T-helper 2 cell (primary cell): ENCODE measurements around the gene KRTAP12-1.
"Not testable (repeated sequence)": the region's sequence is repeated elsewhere in the genome, so short reads cannot be mapped to it uniquely, and the experiment has no call there.

Source experiments
- DNase-seq, 5 experiments: peaks; one replicate each; pipeline versions ENCODE4 v3.0.0 to v3.0.0-alpha.2; 2012 to 2022

Gene KRTAP12-1

DNA sequence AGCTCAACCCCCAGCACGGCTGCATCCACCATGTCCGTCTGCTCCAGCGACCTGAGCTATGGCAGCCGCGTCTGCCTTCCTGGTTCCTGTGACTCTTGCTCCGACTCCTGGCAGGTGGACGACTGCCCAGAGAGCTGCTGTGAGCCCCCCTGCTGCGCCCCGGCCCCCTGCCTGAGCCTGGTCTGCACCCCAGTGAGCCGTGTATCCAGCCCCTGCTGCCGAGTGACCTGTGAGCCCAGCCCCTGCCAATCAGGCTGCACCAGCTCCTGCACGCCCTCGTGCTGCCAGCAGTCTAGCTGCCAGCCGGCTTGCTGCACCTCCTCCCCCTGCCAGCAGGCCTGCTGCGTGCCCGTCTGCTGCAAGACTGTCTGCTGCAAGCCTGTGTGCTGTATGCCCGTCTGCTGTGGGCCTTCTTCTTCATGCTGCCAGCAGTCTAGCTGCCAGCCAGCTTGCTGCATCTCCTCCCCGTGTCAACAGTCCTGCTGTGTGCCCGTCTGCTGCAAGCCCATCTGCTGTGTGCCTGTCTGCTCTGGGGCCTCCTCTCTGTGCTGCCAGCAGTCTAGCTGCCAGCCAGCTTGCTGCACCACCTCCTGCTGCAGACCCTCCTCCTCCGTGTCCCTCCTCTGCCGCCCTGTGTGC is 15.3 kb upstream of the KRTAP12-1 start, which contains the start of gene KRTAP10-12:
KRTAP10-12 (plus strand) TSS at position 1 of the 639 bp plus-strand sequence; CDS start at position 31, 30 bp downstream.
- DNase-seq, result not testable (repeated sequence)

GRCh38 chr21:44696572-44696971 is 14.6 kb upstream of the KRTAP12-1 start:
- DNase-seq, result no peak

DNA sequence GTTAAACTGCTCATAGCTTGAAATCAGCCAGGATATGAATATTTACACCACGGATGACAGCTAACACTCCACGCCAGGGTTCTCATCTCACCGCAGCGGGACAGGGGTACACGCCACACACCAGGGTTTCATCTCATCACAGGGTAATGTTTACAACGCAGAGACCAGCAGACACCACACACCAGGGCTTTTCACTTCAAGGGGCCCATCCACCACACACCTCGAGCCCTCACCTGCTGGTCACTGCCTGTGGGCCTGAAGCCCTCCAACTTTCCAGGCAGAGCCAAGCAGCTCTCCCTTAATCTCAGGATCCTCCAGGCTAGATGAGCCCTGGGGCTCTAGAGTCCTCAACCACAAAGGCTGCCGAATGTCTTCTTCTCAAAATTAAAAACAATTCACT is 13.7 kb upstream of the KRTAP12-1 start:
- DNase-seq, result no peak

DNA sequence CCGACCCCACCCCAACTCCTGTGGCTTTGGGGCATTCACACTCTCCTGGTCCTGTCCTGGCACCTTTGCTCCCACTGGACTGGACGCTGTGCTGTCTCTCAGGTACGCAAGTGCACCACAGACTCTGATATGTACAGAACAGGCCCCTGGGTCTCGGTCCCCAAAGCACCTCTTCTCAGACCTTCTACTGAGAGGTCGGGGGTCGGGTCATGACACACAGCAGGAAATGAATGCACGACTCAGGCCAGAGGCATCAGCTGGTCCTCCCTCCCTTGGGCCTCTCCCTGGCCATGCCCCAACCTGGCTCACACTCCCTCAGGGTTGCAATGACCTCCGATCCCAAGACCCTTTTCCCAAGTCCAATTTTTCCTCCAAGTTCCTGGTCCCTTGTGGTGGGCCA is 13.2 kb upstream of the KRTAP12-1 start:
- no peak for DNase-seq

DNA sequence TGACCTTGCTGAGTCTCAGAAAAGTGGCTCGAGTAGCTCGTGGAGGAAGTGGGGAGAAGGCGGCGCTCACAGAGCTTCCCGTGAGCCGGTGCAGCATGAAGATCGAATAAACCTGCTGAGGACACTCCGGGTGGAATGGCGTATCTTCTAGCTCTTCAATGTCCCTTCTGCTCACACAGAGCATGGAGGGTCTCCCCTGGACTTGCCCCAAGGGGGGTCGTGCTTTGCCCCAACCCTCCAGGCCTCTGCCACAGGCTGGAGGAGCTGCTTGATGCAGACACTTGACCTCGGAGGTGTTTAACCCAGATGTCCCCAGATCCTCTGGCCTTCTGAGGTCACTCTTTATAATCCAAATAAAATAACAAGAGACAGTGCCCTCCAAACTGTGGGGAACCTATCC is 12.8 kb upstream of the KRTAP12-1 start:
- no peak for DNase-seq

DNA sequence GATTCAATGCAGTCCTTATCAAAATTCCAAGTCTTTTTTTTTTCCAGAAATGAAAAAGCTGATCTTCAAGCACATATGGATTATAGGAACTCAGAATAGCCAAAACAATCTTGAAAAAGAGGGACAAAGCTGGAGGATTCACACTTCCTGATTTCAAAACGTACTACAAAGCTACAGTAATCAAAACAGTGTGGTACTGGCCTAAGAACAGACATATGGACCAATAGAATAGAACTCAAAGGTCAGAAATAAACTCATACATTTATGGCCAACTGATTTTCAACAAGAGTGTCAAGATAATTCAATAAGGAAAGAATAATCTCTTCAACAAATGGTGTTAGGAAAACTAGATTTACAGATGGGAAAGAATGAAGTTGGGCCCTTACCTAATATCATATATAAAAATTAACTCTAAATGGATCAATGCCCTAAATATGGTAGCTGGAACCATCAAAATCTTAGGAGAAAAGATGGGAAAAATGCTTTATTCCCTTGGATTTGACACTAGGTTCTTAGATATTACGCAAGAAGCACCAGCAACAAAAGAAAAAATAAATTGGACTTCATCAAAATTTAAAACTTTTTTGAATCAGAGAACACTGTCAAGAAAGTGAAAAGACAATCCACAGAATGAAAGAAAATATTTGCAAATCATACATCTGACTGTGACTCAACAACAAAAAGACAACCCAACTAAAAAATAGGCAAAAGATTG is 11.0 kb upstream of the KRTAP12-1 start:
- DNase-seq, result no peak

DNA sequence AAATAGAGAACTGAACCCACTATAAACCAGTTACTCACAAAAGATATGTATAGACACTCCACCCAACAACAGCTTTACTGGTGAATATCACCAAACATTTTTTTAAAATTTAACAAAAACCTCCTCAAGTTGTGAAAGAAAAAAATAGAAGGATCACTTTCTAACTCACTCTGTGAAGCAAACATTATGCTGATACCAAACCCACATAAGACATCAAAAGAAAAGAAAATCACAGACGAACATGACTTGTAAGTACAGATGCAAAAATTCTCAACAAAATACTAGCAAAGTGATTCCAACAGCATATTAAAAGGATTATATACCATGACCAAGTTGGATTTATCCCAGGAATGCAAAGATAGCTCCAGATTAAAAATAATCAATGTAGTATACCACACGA is 9.7 kb upstream of the KRTAP12-1 start:
- DNase-seq, result no peak

DNA sequence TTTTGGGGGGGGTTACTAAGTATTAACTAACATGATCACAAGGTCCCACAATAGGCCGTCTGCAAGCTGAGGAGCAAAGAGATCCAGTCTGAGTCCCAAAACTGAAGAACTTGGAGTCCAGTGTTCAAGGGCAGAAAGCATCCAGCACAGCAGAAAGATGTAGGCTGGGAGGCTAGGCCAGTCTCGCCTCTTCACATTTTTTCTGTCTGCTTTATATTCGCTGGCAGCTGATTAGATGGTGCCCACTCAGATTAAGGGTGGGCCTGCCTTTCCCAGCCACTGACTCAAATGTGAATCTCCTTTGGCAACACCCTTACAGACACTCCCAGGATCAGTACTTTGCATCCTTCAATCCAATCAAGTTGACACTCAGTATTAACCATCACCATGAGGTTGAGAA is 7.8 kb upstream of the KRTAP12-1 start:
- DNase-seq, result not testable (repeated sequence)

- DNase-seq, result no peak
These were observed 5.7 kb upstream of the KRTAP12-1 start for GRCh38 chr21:44687671-44688070.

DNA sequence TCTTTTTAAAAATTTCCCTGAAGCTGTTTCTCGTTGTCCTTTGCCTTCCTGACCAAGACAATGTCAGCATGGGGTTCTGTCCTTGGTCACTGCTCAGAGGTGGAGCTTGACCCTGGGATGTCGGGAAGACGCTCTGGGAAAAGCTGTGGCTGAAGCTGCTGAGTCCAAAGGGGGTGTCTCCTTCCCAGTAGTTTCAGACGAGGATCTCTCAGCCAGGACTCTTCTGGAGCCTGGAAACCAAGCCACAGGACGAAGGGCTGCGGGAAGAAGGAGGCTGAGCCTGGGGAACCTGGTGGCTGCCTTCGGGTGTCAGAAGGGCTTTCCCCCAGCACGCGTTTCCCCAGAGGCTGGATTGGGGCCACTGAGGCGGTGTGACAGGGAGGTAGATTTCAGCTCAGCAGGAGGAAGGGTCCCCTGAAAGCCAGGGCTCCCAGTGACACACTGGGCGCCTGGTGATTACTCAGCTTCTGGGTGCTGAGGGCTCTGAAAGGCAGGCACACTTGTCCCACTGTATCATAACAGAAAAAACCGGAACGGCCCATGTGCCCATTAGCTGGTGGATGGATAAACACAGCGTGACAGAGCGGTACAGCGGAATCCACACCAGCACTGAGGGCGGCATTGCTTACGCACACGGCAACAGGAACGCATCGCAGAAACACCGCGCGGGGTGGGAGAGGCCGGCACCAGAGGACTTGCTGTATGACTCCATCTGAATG is 5.0 kb upstream of the KRTAP12-1 start:
- DNase-seq, result no peak

GRCh38 chr21:44686000-44686781 is 4.2 kb upstream of the KRTAP12-1 start:
- DNase-seq, result no peak

- DNase-seq, result not testable (repeated sequence)
These were observed 3.1 kb upstream of the KRTAP12-1 start for GRCh38 chr21:44685050-44685449.

GRCh38 chr21:44684483-44684882 is 2.5 kb upstream of the KRTAP12-1 start:
- no peak for DNase-seq

GRCh38 chr21:44684077-44684476 is 2.1 kb upstream of the KRTAP12-1 start:
- no peak for DNase-seq

DNA sequence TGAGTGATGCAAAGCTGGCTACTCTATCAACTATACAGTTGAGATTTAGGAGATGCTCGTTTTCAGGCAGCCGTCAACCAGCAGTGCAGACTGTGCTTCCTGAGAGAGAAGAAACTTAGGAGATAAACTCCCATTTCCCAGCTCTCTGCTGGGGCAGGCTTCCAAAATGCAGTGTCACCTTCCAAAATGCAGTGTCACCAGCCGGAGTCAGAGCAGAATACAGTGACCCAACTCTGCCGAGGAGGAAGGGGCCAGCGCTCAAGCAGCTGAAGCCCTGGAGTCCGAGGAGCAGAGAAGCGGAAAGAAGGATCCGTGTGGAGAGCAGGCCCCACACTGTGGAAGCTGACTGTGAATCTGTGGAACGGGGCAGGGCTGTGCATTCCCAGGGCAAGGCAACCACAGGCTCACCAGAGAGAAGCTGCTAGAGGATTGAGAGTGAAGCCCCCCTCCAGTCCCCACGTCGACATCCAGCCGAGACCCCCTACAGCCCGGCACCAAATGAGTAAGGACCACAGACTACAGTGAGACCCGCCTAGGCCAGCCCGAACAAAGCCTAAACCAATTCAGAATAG is 703 bp upstream of the KRTAP12-1 start:
- no peak for DNase-seq

GRCh38 chr21:44681152-44681551 is 811 bp downstream of the KRTAP12-1 start:
- no peak for DNase-seq

- no peak for DNase-seq
These were observed 4.1 kb downstream of the KRTAP12-1 start for GRCh38 chr21:44677881-44678280.

DNA sequence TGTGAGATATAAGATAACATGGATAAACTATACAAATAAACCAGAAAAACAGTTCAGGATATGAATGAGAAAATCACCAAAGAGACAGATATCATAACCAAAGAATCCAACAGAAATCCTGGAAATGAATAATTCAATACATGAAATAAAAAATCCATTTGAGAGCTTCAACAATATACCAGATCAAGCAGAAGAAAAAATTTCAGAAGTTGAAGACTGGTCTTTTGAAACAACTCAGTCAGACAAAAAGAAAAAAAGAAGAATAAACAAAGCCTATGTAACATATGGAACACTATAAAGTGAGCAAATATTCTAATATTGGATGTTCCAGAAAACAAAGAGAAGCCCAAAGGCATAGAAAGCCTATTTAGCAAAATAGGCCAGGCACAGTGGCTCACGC is 10.1 kb downstream of the KRTAP12-1 start:
- no peak for DNase-seq

- no peak for DNase-seq
These were observed 11.1 kb downstream of the KRTAP12-1 start for GRCh38 chr21:44670642-44671432.

DNA sequence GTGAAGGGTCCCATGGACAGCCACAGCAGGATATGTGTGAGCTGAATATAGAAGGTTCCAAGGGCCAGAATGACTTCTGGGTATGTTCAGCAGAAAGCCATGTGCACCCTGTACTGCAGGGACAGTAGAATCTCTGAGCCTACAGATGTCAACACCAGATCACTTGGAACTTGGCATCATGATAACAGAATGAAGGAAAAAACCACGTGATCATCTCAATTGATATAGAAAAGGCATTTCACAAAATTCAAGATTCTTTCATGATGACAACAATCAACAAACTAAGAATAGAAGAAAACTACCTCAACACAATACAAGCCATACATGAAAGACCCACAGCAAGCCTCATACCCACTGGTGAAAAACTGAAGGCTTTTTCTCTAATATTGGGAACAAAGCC is 14.4 kb downstream of the KRTAP12-1 start:
- no peak for DNase-seq

DNA sequence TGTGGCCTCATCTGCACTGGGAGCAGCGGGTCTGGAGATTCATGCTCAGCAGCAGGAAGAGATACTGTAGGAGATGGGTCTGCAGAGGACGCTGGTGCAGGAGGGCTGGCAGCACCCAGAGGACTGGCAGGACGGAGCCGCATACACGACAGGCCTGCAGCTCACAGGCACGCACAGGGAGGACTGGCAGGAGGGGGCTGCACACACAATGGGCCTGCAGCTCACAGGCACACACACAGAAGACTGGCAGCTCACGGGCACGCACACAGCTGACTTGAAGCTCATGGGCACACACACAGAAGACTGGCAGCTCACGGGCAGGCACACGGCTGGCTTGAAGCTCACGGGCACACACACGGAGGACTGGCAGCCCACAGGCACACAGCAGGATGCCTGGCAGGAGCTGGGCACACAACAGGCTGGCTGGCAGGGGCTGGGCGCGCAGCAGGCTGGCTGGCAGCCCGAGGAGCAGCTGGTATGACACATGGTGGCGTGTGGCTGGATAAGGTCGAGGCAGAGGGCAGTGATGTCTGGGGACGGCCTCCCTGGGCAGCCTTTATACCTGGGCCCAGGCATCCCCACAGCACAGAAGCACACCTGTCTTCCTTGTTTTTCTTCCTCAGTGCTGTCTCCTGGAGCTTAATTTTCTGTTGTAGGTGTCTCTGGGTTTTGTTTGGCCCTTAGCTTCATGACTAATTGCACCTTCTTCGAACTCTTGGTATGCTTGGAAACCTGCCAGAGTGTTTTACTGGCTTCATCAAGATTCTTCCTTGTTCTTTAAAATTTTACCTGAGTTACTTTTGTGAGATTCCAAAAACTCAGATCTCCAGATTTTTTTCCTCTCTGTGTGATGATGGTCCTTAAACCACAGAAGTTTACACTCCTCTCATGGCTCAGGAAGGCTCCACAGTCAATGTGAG is 15.3 kb downstream of the KRTAP12-1 start, which contains the start of gene KRTAP12-2:
KRTAP12-2 (minus strand) TSS at position 527 of the 920 bp plus-strand sequence; CDS start at position 486, 41 bp downstream.
- DNase-seq, result no peak
